ENCODE results near the gene DNAH2. TPM values are rescaled to one million over a fixed set of nuclear protein-coding genes. Genes with fewer than 3 reads are reported as not detected.

The DNAH2 gene
- total and polyA plus RNA-seq, 2 of the 4 experiments (the other 2 are of a cell fraction): under 0.01 to 0.02 TPM

DNA sequence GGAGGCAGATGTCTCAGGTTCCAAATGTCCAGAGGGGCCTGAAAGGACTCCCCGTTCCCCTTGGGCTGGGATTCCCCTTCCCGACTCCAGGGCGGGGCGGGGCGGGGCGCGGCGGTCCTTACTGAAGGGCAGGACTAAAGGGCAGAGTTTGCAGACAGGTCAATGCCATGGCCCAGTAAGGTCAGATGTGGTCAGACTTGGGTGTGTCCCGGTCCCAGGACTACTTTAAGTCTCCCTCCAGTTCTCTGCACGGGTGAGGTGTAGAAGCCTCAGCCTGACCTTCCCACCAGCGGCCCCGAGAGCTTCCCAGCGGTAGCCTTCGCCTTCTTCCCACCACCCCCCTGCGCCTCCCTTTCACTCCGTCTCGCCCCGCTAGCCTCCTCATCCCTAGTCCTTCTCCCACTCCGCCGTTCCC is 117.0 kb downstream of the DNAH2 start:
- no peak overlapping the region for H2BK15ac ChIP-seq (ENCODE audit: low read depth, low read length)
- dilution Hi-C loops (cut with HindIII; ENCODE audit: low sequenced_read_pairs, unreplicated experiment) (no loop called here), in situ Hi-C loops (cut with MboI; ENCODE audit: low sequenced_read_pairs) (no loop called here), intact Hi-C loops (cut with micrococcal nuclease) (no loop called here)
- ChIA-PET POLR2A (ENCODE audit: unreplicated experiment) (no interaction called here), CTCF (interaction anchor here (0.7 kb wide), 2 partner anchors 23 to 26 kb away, joined by 3 read pairs; partner anchors contain the start of gene NAA38)
- H3K4me1 ChIP-seq (ENCODE audit: control insufficient read depth, insufficient read depth, low read length): peaks cover 15% of the 10 kb centered on the region
- H3K4me3 ChIP-seq (ENCODE audit: insufficient read depth, low read depth, low read length): peak overlapping the region; percentile 58
- DNase-seq (no peak), ATAC-seq (ENCODE audit: low read depth) (no peak)
- no peak for TF ChIP-seq POLR2A (IDR thresholded peaks at IDR 0.05; ENCODE audit: low read depth, low read length)
- TF ChIP-seq MAFK (IDR thresholded peaks at IDR 0.05; ENCODE audit: low read depth, low read length): no peak
- no peak for TF ChIP-seq NFE2L2 (IDR thresholded peaks at IDR 0.05; ENCODE audit: low read depth, low read length)
- TF ChIP-seq BHLHE40 (IDR thresholded peaks at IDR 0.05; ENCODE audit: low read depth, low read length): 0 out of 2 replicates have a peak, but pooled peaks have one; percentile 1
- no peak for TF ChIP-seq RCOR1 (IDR thresholded peaks at IDR 0.05; ENCODE audit: insufficient replicate concordance, low read length)
- peak overlapping the region; percentile 81 for H2BK5ac ChIP-seq (ENCODE audit: low read depth, low read length, poor library complexity, severe bottlenecking)
- peak overlapping the region; percentile 73 for H3K27ac ChIP-seq (ENCODE audit: insufficient read depth, low read length)
- H2BK120ac ChIP-seq (ENCODE audit: low read depth, low read length): no peak overlapping the region
- H4K8ac ChIP-seq (ENCODE audit: low read depth in 2 of 2, low read length in 2 of 2): peak overlapping the region in 1 of 2 experiments; percentile 49; a peak in 1 of 4 replicates
- peak overlapping the region; percentile 23; the same call in 1 of the 2 replicates for H3K23ac ChIP-seq (ENCODE audit: low read depth, low read length)
- no peak overlapping the region for H3K14ac ChIP-seq (replicated peaks; ENCODE audit: low read depth, low read length)
- no TSS peak for BruUV-seq (replicated peaks)
- peaks cover 5 to 34% of the 10 kb centered on the region in 2 experiments; a peak in 3 of 4 replicates for H3K79me1 ChIP-seq (ENCODE audit: low read depth in 1 of 2, low read length in 2 of 2)
- peak overlapping the region; percentile 41; the same call in 1 of the 2 replicates for H3K4ac ChIP-seq (ENCODE audit: low read depth, low read length)
- H4K5ac ChIP-seq (ENCODE audit: low read depth, low read length): no peak overlapping the region; the same call in 1 of the 2 replicates
- no peak overlapping the region for H3K18ac ChIP-seq (ENCODE audit: low read depth, low read length)
- H3K56ac ChIP-seq (ENCODE audit: extremely low read depth, insufficient read depth, low read length): 0 out of 2 replicates have a peak overlapping the region, but pooled peaks have one; percentile 13
- no peaks in the 10 kb centered on the region for H3K36me3 ChIP-seq (ENCODE audit: control insufficient read depth, insufficient read depth, low read length)
- peak overlapping the region; percentile 75 for H2AK5ac ChIP-seq (ENCODE audit: low read depth, low read length)
- peak overlapping the region; percentile 98 for H2AFZ ChIP-seq (replicated peaks; ENCODE audit: low read length, poor library complexity)
- peak overlapping the region; percentile 62; the same call in 1 of the 2 replicates for H4K91ac ChIP-seq (ENCODE audit: insufficient read depth, low read depth, low read length)
- H2AK9ac ChIP-seq (replicated peaks; ENCODE audit: low read depth, low read length, poor library complexity): peak overlapping the region; percentile 91
- peaks cover 4% of the 10 kb centered on the region for H3K27me3 ChIP-seq (ENCODE audit: control insufficient read depth, insufficient read depth, low read length)
- peak overlapping the region; percentile 53 for H3K9ac ChIP-seq (ENCODE audit: low read depth, low read length)
- peaks cover 9% of the 10 kb centered on the region; the same call in 1 of the 2 replicates for H3K9me1 ChIP-seq (ENCODE audit: insufficient read depth, low read length)
- H4K20me1 ChIP-seq (ENCODE audit: insufficient read depth, low read length): peaks cover 17% of the 10 kb centered on the region
- H3K9me3 ChIP-seq (ENCODE audit: control insufficient read depth, insufficient read depth, low read length): no peaks in the 10 kb centered on the region
- peak overlapping the region; percentile 91 for H3K4me2 ChIP-seq (ENCODE audit: low read depth, low read length)
- no peak overlapping the region for H2BK20ac ChIP-seq (ENCODE audit: low read depth, low read length)
- no CpG with 5 or more reads among the region's 20 CpGs for WGBS, 2 experiments (ENCODE audit: extremely low coverage in 2 of 2, insufficient read length in 1 of 2)
